Stimulated activated CD4-positive, alpha-beta T cell treated with anti-CD3 and anti-CD28 coated beads, Interleukin-4, amount 100 ng/mL, for 24 hours (primary cell): ENCODE measurements around the gene PHF5A.
"Not testable (repeated sequence)": the region's sequence is repeated elsewhere in the genome, so short reads cannot be mapped to it uniquely, and the experiment has no call there.

ENCODE experiments used
- DNase-seq: peaks from one replicate; pipeline ENCODE4 v3.0.0-alpha.2; 2020

The PHF5A gene

DNA sequence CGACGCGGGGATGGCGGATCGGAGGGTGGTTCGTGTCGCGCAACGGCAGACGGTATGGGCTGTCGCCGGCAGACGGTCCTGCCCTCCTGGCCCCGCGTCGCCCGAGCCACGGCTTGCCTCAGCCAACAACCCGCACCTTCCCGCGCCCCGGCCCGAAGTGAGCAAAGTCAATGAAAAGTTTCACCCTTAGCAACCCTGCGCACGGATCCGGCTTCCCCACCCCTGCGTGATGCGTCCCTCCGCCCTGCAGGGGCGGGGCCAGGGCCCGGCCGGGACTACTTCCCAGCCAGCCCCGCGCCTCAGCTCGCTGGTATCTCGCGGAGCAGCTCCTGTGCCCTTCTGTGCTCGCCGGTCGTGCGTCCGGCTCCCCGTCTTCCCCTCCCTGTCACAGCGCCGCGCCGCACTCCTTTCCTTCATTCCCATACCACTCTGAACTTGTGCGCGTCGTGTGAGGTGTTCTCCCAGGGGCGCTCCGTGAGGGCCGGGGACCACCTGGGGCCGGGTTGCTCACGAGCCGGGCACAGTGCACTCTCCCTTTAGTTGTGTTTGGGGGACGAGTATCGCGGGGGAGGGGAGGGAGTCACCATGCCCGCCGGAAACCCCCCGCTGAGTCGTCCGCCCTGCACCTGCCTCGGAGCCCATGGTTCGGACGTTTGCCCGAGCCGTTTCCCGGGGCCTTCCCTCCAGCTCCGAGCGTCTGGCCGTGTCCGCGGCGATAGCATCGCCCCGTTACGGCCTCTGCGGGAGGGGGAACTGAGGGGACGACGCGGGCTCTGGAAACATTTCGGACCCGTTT lies 21.7 kb downstream of the PHF5A start, which contains the start of gene TOB2:
TOB2 (minus strand) TSS at position 163 of the 796 bp plus-strand sequence. CDS start 9,456 bp downstream, outside the sequence.
- DNase-seq, result peak; percentile 95

GRCh38 chr22:41446057-41446501 lies 22.4 kb downstream of the PHF5A start:
- peak; percentile 7 for DNase-seq

DNA sequence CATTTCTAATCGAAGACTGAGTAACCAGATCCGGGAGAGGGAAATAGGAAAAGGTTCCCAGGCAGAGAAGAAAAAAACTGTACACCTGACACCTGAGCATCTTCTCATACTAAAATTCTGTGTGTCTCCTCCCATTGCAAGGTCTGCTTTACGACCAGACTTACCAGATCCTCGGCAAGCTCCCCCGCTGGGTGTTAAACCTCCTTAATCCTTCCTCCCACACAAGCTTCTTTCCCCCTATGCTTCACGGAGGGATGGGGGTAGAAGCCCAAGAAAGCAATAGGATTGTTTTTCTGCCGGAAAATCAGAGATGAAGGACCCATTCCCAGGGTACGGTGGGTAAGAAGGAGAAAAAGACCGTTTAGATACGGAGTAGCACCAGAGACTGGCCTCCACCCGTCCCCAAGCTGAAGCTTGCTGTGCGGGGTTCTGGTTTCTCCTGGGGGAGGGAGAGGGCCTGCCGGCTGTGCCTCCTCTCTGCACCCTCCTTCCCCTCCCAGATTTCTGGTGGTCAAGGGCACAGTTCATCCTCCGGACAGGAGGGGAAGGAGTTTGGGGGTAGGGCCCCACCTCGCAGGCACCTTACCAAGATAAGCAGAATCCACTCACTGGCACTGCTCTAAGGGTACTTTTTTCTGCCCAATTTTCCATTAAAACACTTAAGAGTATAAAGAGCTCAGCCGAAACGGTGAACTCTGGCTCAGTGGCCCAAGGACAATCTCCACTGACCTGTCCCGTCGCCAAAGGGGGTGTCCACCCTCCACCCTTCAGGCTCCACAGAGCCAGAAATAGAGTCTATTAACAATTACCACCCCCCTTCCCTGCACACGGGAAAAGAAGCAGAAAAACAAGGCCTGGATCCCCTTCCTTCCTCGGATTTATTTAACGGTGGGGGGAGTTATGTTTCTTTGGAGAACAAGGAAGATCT lies 23.1 kb downstream of the PHF5A start:
- DNase-seq, result peak; percentile 41

GRCh38 chr22:41444360-41445128 lies 23.9 kb downstream of the PHF5A start:
- peak; percentile 89 for DNase-seq

GRCh38 chr22:41442240-41442792 lies 26.2 kb downstream of the PHF5A start:
- no peak for DNase-seq

DNA sequence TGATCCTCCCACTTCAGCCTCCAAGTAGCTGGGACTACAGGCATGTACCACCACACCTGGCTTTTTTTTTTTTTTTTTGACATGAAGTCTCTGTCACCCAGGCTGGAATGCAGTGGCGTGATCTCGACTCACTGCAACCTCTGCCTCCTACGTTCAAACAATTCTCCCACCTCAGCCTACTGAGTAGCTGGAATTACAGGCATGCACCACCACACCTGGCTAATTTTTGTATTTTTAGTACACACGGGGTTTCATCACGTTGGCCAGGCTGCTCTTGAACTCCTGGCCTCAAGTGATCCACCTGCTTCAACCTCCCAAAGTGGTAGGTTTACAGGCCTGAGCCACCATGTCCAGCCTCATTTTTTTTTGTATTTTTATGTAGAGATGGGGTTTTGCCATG lies 28.0 kb downstream of the PHF5A start:
- DNase-seq, result not testable (repeated sequence)

DNA sequence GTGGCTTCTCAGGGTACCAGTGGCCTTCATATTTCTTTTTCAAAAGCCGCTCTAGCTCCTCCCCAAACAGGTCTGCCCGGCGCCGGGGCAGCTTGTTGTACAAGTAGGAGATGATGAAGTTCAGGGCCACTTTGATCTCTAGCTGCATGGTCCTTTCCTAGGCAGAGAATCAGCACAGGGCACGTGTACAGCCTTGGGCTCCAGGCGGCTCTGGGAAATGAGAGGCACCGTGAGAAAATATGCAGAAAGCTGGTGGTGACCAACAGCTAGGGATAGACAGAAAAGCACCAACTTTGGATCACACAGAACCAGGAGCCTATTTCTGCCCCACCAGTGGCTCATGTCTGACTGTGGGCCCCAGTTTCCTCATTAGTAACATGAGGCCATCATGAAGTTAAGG lies 31.3 kb downstream of the PHF5A start:
- no peak for DNase-seq

- DNase-seq, result no peak
These were observed 32.0 kb downstream of the PHF5A start for GRCh38 chr22:41436322-41437113.

- no peak for DNase-seq
These were observed 32.9 kb downstream of the PHF5A start for GRCh38 chr22:41435560-41435959.

DNA sequence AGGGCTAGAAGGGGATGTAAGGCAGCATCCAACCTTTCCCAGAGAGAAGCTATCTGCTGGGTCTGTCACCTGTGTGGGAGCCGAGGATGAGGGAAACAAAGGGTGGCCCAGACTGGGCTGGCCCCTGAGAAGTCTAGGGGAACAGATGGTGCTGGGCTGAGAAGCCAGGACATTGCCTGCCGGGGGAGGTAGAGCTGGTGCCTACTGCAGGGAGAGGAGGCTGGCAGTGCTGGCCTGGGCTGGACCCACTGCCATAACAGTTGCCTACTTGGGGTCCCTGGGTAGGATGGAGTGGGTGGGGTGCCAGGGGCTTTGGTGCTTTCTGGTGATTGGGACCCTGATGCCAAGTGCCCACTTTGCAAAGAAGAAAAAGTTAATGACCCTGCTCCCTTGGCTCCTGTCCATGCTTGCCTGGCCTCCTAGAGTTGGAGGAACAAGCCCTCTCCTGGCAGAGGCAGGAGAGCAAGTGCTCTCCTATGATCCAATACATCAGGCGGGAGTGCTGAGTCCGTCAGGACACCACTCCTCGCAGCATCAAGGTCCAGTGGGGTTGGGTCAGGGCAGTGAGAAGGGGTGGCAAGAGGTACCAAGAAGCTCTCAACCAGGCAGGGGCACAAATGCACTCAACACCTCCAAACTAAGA lies 34.0 kb downstream of the PHF5A start:
- DNase-seq, result not testable (repeated sequence)

- DNase-seq, result not testable (repeated sequence)
These were observed 35.0 kb downstream of the PHF5A start for GRCh38 chr22:41433480-41433879.

DNA sequence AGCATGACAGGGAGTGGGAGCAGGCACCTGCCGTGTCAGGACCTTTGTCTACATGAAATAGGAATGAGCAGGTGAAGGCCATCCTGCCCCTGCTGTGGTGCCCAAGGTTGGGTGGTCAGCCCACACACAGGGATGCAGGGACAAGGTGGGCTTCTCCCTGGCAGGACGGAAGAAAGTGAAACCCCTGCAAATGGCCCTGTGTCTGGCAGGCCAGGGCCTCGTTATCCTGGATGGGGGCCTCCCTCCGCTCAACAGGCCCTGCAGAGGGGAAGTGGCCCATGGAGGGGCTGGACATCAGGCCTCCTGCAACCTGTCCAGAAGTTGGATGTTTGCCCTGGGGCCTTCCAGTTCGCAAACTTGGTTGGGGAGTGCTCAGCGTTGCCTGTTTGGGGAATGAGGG lies 36.8 kb downstream of the PHF5A start:
- no peak for DNase-seq

- DNase-seq, result no peak
These were observed 38.5 kb downstream of the PHF5A start for GRCh38 chr22:41429951-41430332.

DNA sequence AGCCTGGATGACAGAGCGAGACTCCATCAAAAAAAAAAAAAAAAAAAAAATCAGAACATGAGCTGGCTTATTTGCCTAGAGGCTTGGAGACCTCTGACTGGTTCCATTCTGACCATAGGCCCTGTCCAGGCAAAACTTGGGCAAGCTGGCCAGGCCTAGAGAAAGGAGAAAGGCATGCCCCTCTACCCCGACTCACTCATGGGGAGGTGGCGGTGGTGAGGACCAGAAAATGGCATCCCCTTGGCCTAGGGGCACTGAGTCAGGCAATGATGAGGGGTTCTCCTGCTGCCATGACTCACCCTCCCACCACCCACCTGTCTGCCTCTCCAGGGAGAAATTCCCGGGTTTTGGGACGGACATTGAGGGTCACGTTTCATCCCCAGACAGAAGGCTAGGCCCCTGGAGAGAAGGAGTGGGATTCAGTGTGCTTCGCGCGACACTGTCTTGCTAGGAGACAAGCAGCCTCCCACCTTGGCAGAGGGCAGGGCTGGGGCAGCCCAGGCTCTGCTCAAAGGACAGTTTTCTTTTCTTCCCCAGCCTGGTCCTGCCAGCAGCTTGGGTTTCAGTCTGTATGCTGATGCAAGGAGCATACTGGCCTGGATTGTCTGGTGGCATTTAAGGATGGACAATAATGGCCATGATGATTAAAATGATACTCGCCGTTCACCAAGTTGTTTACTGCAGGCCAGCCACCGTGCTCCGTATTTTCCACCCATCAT lies 39.1 kb downstream of the PHF5A start:
- no peak for DNase-seq

- peak; percentile 34 for DNase-seq
These were observed 42.7 kb downstream of the PHF5A start for GRCh38 chr22:41425660-41426365.

DNA sequence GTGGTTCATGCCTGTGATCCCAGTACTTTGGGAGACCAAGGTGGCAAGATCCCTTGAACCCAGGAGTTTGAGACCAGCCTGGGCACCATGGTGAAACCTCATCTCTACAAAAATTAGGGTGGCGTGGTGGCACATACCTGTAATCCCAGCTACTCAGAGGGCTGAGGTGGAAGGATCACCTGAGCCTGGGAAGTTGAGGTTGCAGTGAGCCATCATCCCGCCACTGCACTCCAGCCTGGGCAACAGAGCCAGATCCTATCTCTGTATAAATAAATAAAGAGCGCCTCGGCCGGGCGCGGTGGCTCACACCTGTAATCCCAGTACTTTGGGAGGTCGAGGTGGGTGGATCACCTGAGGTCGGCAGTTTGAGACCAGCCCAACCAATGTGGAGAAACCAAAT lies 49.8 kb downstream of the PHF5A start:
- DNase-seq, result no peak

DNA sequence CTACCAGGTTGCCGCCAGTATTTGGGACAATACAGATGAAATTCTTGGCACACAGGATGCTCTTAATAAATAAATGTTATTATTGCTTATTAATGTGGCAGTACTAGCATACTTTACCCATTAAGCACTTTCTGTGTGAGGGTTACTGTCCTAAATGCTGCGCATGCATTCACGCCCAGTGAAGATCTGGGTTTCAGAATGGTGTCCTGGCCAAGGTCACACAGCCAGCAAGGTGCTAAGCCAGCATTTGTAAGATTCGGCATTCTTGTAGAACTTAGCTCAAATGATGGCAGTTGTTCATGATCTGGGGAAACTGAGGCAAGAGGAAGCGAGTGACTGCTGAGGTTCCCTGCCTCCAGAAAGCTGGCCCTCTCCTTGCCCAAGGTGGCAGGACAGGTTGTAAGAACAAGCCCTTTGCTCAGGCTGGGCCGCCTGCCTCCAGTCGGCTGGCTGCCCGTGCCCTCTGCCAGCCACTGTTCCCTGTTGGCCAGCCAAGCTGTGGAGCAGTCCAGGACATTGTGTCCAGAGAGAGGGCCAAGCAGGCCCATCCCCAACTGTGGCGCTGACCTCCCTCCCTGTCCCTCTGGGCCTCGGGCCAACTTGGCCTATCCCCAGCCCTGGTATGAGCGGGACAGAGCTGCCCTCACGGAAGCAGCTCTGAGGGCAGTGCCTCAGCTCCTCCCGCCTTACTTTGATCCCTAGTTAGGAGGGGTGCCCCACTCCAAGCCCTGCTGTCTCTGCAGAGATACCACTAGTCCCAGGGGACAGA lies 50.7 kb downstream of the PHF5A start:
- no peak for DNase-seq

GRCh38 chr22:41415554-41415953 lies 52.9 kb downstream of the PHF5A start:
- DNase-seq, result no peak
